ENCODE data around the gene NR1H3.

Gene NR1H3

DNA sequence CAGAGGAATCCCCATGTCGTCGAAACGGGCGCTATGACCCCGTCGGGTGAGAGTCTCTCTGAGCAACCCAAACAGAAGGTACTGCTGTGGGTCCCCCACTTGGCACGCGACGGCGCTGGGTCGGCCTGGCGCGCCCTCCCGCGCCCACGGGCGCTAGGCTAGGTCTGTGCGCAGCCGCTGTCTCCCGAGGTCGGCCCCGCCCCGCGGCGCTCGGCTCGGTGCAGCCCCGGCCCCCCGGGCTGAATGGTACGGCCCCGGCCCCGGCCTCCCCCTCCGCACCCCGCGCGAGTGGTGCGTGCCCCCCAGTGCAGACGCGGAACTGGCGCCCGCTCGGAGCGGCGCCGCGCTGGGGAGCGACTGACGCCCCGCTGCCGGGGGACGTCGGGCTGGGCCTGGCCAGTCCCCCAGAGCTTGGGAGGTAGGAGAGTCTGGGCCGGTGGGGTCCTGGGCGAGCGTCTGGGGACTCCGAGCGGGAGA, 12.1 kb downstream of the NR1H3 start, which contains the start of gene MADD:
Gene MADD, plus strand, starts transcription at position 305 of the 477 bp plus-strand sequence.
- peak; percentile 86 for DNase-seq (ENCODE audit: low spot score)

GRCh38 chr11:47270331-47271271, 12.8 kb downstream of the NR1H3 start:
- peak; percentile 60 for DNase-seq (ENCODE audit: low spot score)

DNA sequence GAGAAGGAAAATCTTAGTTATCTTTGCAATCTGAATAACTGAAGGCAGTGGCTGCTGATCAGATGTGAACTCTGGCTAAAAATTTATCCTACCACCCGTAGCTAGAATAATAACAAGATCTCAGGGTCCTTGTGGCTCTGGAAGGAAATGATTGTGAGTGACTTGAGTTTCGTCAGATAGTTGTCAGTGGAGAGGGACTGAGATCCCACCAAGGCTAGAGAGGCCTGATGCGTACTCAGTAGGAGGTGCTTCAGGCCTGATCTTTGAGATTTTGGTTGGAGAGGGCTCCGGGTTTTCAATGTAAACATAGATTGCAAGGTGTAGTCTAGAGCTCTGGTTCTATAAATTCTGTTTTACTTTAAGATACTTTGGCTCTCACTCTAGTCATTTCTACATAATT, 13.5 kb downstream of the NR1H3 start:
- DNase-seq (ENCODE audit: low spot score), result peak; percentile 11

GRCh38 chr11:47271961-47272661, 14.3 kb downstream of the NR1H3 start:
- DNase-seq (ENCODE audit: low spot score), result no peak

DNA sequence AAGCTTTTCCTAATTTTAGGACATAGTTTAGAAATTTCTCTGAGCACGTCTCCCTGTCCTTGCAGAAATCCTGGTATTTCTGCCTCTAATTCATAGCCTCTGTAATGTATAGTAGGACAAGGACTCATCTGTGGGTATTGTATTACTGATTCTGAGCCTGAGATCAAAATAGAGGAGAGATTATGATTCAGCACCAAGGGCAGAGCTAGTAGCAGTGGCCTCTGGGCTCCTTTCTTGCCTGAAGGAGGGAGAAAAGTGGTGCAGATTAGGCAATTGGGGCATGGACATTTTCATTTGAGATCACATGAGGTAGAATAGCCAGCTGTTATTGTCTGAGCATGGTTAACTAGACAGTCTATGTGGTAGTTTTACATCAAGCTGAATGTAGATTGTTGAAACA, 14.9 kb downstream of the NR1H3 start:
- no peak for DNase-seq (ENCODE audit: low spot score)

GRCh38 chr11:47274495-47275235, 16.9 kb downstream of the NR1H3 start:
- DNase-seq (ENCODE audit: low spot score), result no peak

DNA sequence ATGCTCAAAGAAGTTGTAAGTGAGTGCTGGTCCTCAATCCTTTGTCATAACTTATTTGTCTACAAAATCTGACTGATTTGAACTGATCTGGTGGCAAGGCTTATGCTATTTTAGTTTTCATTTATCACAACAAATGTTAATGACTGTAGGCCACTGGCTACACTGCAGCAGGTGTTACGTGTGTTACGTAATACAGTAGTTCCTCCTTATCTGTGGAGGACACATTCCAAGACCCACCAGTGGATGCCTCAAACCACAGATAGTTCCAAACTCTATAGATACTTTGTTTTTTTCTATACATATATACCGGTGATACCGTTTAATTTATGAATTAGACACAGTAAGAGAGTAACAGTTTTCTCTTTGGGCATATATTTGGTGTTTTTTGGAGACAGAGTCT, 19.1 kb downstream of the NR1H3 start:
- no peak for DNase-seq (ENCODE audit: low spot score)

DNA sequence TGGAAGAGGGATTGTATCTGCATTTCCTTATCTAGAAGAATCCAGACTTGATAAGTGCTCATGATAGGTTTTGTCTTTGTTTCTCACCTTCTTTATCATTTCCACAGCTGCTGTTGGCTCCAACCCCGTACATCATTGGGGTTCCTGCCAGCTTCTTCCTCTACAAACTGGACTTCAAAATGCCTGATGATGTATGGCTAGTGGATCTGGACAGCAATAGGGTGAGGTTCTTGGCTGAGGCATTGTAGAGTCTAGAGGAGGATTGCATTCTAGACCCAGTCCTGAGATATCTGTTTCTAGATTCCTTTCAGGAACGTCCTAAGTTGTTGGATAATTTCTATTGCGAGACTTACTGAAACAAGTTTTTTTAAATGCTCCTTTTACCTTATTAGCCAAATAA, 20.3 kb downstream of the NR1H3 start:
- no peak for DNase-seq (ENCODE audit: low spot score)

GRCh38 chr11:47278769-47279168, 21.0 kb downstream of the NR1H3 start:
- no peak for DNase-seq (ENCODE audit: low spot score)

DNA sequence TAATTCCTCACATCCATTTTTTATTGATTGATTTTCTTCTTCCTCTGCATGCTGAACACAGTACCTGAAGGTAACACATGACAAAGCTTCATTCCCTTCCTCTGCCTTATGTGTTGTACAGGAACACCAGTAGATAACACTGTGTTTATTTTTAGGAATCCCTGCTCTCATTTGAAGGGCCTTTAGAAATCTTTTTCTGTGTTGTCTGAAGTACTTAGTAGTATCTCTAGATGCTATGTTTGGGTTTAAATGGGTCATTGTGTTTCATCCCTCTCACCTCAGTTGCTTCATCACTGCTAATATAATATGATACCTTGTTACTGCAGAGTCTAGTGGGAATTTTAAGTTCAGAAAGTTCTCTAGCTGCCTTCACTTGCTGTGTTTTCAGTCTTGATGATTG, 22.3 kb downstream of the NR1H3 start:
- DNase-seq (ENCODE audit: low spot score), result no peak

- no peak for DNase-seq (ENCODE audit: low spot score)
These were observed 23.1 kb downstream of the NR1H3 start for GRCh38 chr11:47280860-47281259.

GRCh38 chr11:47282462-47282861, 24.7 kb downstream of the NR1H3 start:
- no peak for DNase-seq (ENCODE audit: low spot score)

- DNase-seq (ENCODE audit: low spot score), result no peak
These were observed 26.4 kb downstream of the NR1H3 start for GRCh38 chr11:47284151-47284550.

DNA sequence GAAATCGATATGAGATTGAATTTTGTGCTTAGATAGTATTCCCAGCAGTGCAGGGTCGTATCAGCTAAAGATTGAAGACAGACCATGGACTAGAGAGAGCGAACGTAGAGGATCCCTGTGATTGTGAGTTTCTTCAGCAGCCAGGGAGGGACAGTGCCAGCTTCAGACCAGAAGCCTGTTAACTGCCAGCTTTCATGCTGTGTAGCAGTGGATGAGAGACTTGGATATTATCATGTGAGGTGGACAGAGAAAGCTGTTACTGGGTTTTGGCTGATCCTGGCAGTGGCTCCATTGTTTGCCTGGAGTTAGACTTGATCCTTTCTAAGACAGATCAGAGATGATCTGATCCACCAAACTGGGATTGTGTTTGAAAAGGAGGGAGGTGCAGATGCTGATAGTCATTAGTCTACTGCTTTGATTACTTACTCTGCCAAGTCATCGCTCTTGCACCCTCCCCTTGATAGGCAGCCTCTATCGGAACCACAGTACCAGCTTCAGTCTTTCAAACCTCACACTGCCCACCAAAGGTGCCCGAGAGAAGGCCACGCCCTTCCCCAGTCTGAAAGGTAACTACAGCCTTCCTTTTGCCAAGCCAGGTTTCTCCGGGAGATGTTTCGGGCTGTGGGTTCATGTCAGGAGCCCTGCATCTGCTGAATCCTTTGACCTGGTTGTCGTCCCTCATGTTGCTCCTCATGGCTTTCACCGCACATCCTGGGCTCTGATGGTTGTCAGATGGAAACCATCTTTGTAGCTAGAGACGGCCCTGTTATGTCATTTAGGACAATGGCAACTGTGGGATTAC, 28.4 kb downstream of the NR1H3 start:
- no peak for DNase-seq (ENCODE audit: low spot score)

GRCh38 chr11:47288066-47288465, 30.3 kb downstream of the NR1H3 start:
- DNase-seq (ENCODE audit: low spot score), result no peak

DNA sequence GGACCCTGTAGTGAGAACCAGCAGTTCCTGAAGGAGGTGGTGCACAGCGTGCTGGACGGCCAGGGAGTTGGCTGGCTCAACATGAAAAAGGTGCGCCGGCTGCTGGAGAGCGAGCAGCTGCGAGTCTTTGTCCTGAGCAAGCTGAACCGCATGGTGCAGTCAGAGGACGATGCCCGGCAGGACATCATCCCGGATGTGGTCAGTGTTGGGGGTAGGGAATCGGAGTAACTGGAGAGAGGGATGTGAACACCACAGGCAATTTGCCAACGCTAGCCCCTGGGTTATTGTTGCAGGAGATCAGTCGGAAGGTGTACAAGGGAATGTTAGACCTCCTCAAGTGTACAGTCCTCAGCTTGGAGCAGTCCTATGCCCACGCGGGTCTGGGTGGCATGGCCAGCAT, 32.1 kb downstream of the NR1H3 start:
- no peak for DNase-seq (ENCODE audit: low spot score)

DNA sequence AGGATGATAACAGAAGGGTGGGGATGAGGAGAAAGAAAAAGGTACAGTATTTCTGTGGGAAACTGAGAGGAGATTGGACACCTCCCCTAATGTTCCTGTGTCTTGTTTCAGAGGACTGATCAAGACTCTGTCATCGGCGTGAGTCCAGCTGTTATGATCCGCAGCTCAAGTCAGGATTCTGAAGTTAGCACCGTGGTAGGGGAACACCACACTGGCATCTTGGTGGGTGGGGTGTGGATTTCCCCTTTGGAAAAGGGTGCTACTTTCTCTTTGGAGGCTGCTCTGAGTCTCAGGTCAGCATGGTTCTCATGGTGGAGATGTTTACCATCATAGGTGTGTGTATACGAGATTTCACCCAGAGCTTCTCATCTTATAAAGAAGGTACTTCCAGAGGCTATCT, 37.6 kb downstream of the NR1H3 start:
- no peak for DNase-seq (ENCODE audit: low spot score)

DNA sequence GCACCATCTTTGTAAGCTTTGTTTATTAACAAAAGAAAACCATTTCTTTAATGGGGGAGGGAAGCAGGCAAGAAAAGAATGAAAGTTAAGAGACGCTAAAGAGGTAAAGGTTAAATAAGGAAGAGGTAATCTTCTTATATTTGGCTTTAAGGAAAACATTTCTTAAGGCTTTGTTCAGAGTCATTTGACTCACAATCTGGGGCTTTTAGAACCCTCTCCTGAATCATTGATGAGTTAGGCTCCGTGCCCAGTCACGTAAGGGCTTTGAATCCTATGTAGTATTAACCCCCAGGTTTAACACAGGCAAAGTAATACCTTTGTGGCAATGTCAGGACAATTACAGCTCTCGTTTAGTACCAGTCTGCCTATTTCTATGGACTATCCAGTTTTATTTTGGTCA, 38.2 kb downstream of the NR1H3 start:
- no peak for DNase-seq (ENCODE audit: low spot score)

GRCh38 chr11:47299078-47299477, 41.3 kb downstream of the NR1H3 start:
- DNase-seq (ENCODE audit: low spot score), result no peak

DNA sequence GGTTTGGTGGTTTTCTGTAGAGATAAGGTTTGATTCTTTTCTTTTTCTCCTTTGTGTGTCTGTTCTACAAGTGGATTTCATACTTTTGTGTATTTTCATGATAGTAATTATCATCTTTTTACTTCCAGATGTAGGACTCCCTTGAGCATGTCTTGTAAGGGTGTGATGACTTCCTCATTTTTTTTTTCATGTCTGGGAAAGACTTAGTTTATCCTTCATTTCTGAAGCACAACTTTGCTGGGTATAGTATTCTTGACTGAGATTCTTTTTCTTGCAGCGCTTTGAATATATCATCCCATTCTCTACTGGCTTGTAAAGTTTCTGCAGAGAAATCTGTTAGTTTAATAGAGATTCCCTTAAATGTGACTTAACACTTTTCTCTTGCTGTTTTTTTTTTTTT, 45.1 kb downstream of the NR1H3 start:
- no peak for DNase-seq (ENCODE audit: low spot score)

GRCh38 chr11:47305734-47306483, 48.1 kb downstream of the NR1H3 start:
- DNase-seq (ENCODE audit: low spot score), result no peak

All from activated CD4-positive, alpha-beta T cell treated with anti-CD3 and anti-CD28 coated beads, Interleukin-2, Interleukin-4, amounts not matched to agents 100 ng/mL and 50 ng/mL, durations not matched to agents 16 hours and 8 hours (primary cell).